ENCODE measurements around the gene CDH7.

CDH7 gene

GRCh38 chr18:65767406-65767805 is 16.6 kb downstream of the CDH7 start:
- Histone ChIP-seq H3K79me2 (ENCODE audit: low read length) (no peaks in the 10 kb centered on the region), H3K4me2 (ENCODE audit: low read length) (no peak overlapping the region), H2AFZ (ENCODE audit: low read depth, low read length) (no peak overlapping the region), H3K27ac (ENCODE audit: low read length) (no peak overlapping the region), H3K9me3 (ENCODE audit: insufficient read depth, low read length) (no peaks in the 10 kb centered on the region), H3K36me3 (replicated peaks; ENCODE audit: low read depth, low read length) (peaks cover 6% of the 10 kb centered on the region), H4K20me1 (ENCODE audit: insufficient read depth, low read length) (no peaks in the 10 kb centered on the region), H3K4me1 (ENCODE audit: low read length) (peaks cover 11% of the 10 kb centered on the region), H3K9ac (ENCODE audit: low read length) (no peak overlapping the region), H3K27me3 (ENCODE audit: low read depth, low read length) (no peaks in the 10 kb centered on the region), H3K4me3 (ENCODE audit: low read length) (no peak overlapping the region)
- no peak for TF ChIP-seq CTCF (IDR thresholded peaks at IDR 0.05; ENCODE audit: low read depth, low read length)
- TF ChIP-seq EZH2phosphoT487 (IDR thresholded peaks at IDR 0.05; ENCODE audit: low read depth): no peak

- peaks cover 6% of the 10 kb centered on the region for H3K4me1 ChIP-seq (ENCODE audit: low read length)
- no peak overlapping the region for H3K27ac ChIP-seq (ENCODE audit: low read length)
- H3K4me2 ChIP-seq (ENCODE audit: low read length): no peak overlapping the region
- TF ChIP-seq CTCF (IDR thresholded peaks at IDR 0.05; ENCODE audit: low read depth, low read length) (no peak), EZH2phosphoT487 (IDR thresholded peaks at IDR 0.05; ENCODE audit: low read depth) (no peak)
- H3K9ac ChIP-seq (ENCODE audit: low read length): no peak overlapping the region
- H4K20me1 ChIP-seq (ENCODE audit: insufficient read depth, low read length): no peaks in the 10 kb centered on the region
- no peaks in the 10 kb centered on the region for H3K79me2 ChIP-seq (ENCODE audit: low read length)
- no peaks in the 10 kb centered on the region for H3K27me3 ChIP-seq (ENCODE audit: low read depth, low read length)
- peaks cover 6% of the 10 kb centered on the region for H3K36me3 ChIP-seq (replicated peaks; ENCODE audit: low read depth, low read length)
- H3K4me3 ChIP-seq (ENCODE audit: low read length): no peak overlapping the region
- H3K9me3 ChIP-seq (ENCODE audit: insufficient read depth, low read length): no peaks in the 10 kb centered on the region
- no peak overlapping the region for H2AFZ ChIP-seq (ENCODE audit: low read depth, low read length)
Measured at GRCh38 chr18:65768120-65768778, 17.4 kb downstream of the CDH7 start.

- Histone ChIP-seq H3K4me2 (ENCODE audit: low read length) (no peak overlapping the region), H3K27ac (ENCODE audit: low read length) (no peak overlapping the region), H4K20me1 (ENCODE audit: insufficient read depth, low read length) (no peaks in the 10 kb centered on the region), H3K36me3 (replicated peaks; ENCODE audit: low read depth, low read length) (no peaks in the 10 kb centered on the region), H2AFZ (ENCODE audit: low read depth, low read length) (no peak overlapping the region), H3K79me2 (ENCODE audit: low read length) (no peaks in the 10 kb centered on the region), H3K4me1 (ENCODE audit: low read length) (no peaks in the 10 kb centered on the region), H3K27me3 (ENCODE audit: low read depth, low read length) (no peaks in the 10 kb centered on the region), H3K4me3 (ENCODE audit: low read length) (no peak overlapping the region), H3K9ac (ENCODE audit: low read length) (no peak overlapping the region), H3K9me3 (ENCODE audit: insufficient read depth, low read length) (no peaks in the 10 kb centered on the region)
- TF ChIP-seq EZH2phosphoT487 (IDR thresholded peaks at IDR 0.05; ENCODE audit: low read depth) (no peak), CTCF (IDR thresholded peaks at IDR 0.05; ENCODE audit: low read depth, low read length) (no peak)
Measured at GRCh38 chr18:65769652-65770051, 18.8 kb downstream of the CDH7 start.

- H3K4me1 ChIP-seq (ENCODE audit: low read length): peaks cover 23% of the 10 kb centered on the region
- H4K20me1 ChIP-seq (ENCODE audit: insufficient read depth, low read length): no peaks in the 10 kb centered on the region
- no peak overlapping the region for H3K4me3 ChIP-seq (ENCODE audit: low read length)
- no peaks in the 10 kb centered on the region for H3K9me3 ChIP-seq (ENCODE audit: insufficient read depth, low read length)
- H3K4me2 ChIP-seq (ENCODE audit: low read length): no peak overlapping the region
- no peak overlapping the region for H3K9ac ChIP-seq (ENCODE audit: low read length)
- no peaks in the 10 kb centered on the region for H3K27me3 ChIP-seq (ENCODE audit: low read depth, low read length)
- no peaks in the 10 kb centered on the region for H3K79me2 ChIP-seq (ENCODE audit: low read length)
- no peak overlapping the region for H2AFZ ChIP-seq (ENCODE audit: low read depth, low read length)
- no peaks in the 10 kb centered on the region for H3K36me3 ChIP-seq (replicated peaks; ENCODE audit: low read depth, low read length)
- no peak for TF ChIP-seq EZH2phosphoT487 (IDR thresholded peaks at IDR 0.05; ENCODE audit: low read depth)
- TF ChIP-seq CTCF (IDR thresholded peaks at IDR 0.05; ENCODE audit: low read depth, low read length): no peak
- peak overlapping the region; percentile 78; the same call in 1 of the 2 replicates for H3K27ac ChIP-seq (ENCODE audit: low read length)
Measured at GRCh38 chr18:65786474-65786873, 35.7 kb downstream of the CDH7 start.
